ENCODE data around the gene ZSCAN16. TPM values are rescaled to one million over a fixed set of nuclear protein-coding genes. Genes with fewer than 3 reads are reported as not detected.

The ZSCAN16 gene
- total and polyA plus RNA-seq, 2 experiments from 2014 or later: 4.7 to 12.9 TPM

DNA sequence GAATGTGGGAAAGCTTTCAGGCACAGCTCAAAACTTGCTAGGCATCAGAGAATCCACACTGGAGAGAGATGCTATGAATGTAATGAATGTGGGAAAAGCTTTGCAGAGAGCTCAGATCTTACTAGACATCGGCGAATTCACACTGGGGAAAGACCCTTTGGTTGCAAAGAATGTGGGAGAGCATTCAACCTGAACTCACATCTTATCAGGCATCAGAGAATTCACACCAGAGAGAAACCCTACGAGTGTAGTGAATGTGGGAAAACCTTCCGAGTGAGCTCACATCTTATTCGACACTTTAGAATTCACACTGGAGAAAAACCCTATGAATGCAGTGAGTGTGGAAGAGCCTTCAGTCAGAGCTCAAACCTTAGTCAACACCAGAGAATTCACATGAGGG, 35.4 kb upstream of the ZSCAN16 start:
- Histone ChIP-seq H3K4me2 (no peak overlapping the region), H3K27me3 (ENCODE audit: insufficient read depth) (no peaks in the 10 kb centered on the region), H3F3A (replicated peaks; ENCODE audit: low read depth) (no peaks in the 10 kb centered on the region), H3K36me3 (ENCODE audit: insufficient read depth) (peaks cover 55% of the 10 kb centered on the region), H3K4me1 (ENCODE audit: insufficient read depth) (no peaks in the 10 kb centered on the region), H2AFZ (no peak overlapping the region), H3K27ac (ENCODE audit: low read depth) (no peak overlapping the region), H3K79me2 (replicated peaks; ENCODE audit: insufficient read depth) (no peaks in the 10 kb centered on the region), H3K9me2 (ENCODE audit: insufficient read depth) (peaks cover 9% of the 10 kb centered on the region; the same call in 1 of the 2 replicates), H4K20me1 (replicated peaks; ENCODE audit: insufficient read depth) (no peaks in the 10 kb centered on the region), H3K4me3 (no peak overlapping the region; the same call in 1 of the 2 replicates)
- ATAC-seq: no peak
- no peak for DNase-seq (ENCODE audit: low spot score)
- H3K4me1 Mint-ChIP-seq: no peaks in the 10 kb centered on the region
- H3K9me3 Mint-ChIP-seq: peaks cover 52% of the 10 kb centered on the region
- peaks cover 83% of the 10 kb centered on the region for H3K36me3 Mint-ChIP-seq (ENCODE audit: low read depth)
- TF ChIP-seq ZNF114 (CRISPR knock-in tag; IDR thresholded peaks at IDR 0.05): no peak
- TF ChIP-seq, protein P1, sequence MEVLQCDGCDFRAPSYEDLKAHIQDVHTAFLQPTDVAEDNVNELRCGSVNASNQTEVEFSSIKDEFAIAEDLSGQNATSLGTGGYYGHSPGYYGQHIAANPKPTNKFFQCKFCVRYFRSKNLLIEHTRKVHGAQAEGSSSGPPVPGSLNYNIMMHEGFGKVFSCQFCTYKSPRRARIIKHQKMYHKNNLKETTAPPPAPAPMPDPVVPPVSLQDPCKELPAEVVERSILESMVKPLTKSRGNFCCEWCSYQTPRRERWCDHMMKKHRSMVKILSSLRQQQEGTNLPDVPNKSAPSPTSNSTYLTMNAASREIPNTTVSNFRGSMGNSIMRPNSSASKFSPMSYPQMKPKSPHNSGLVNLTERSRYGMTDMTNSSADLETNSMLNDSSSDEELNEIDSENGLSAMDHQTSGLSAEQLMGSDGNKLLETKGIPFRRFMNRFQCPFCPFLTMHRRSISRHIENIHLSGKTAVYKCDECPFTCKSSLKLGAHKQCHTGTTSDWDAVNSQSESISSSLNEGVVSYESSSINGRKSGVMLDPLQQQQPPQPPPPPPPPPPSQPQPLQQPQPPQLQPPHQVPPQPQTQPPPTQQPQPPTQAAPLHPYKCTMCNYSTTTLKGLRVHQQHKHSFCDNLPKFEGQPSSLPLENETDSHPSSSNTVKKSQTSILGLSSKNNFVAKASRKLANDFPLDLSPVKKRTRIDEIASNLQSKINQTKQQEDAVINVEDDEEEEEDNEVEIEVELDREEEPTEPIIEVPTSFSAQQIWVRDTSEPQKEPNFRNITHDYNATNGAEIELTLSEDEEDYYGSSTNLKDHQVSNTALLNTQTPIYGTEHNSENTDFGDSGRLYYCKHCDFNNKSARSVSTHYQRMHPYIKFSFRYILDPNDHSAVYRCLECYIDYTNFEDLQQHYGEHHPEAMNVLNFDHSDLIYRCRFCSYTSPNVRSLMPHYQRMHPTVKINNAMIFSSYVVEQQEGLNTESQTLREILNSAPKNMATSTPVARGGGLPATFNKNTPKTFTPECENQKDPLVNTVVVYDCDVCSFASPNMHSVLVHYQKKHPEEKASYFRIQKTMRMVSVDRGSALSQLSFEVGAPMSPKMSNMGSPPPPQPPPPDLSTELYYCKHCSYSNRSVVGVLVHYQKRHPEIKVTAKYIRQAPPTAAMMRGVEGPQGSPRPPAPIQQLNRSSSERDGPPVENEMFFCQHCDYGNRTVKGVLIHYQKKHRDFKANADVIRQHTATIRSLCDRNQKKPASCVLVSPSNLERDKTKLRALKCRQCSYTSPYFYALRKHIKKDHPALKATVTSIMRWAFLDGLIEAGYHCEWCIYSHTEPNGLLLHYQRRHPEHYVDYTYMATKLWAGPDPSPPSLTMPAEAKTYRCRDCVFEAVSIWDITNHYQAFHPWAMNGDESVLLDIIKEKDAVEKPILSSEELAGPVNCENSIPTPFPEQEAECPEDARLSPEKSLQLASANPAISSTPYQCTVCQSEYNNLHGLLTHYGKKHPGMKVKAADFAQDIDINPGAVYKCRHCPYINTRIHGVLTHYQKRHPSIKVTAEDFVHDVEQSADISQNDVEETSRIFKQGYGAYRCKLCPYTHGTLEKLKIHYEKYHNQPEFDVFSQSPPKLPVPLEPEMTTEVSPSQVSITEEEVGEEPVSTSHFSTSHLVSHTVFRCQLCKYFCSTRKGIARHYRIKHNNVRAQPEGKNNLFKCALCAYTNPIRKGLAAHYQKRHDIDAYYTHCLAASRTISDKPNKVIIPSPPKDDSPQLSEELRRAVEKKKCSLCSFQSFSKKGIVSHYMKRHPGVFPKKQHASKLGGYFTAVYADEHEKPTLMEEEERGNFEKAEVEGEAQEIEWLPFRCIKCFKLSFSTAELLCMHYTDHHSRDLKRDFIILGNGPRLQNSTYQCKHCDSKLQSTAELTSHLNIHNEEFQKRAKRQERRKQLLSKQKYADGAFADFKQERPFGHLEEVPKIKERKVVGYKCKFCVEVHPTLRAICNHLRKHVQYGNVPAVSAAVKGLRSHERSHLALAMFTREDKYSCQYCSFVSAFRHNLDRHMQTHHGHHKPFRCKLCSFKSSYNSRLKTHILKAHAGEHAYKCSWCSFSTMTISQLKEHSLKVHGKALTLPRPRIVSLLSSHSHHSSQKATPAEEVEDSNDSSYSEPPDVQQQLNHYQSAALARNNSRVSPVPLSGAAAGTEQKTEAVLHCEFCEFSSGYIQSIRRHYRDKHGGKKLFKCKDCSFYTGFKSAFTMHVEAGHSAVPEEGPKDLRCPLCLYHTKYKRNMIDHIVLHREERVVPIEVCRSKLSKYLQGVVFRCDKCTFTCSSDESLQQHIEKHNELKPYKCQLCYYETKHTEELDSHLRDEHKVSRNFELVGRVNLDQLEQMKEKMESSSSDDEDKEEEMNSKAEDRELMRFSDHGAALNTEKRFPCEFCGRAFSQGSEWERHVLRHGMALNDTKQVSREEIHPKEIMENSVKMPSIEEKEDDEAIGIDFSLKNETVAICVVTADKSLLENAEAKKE (CRISPR knock-in tag; IDR thresholded peaks at IDR 0.05): no peak
- TF ChIP-seq CREB1 (CRISPR knock-in tag; IDR thresholded peaks at IDR 0.05; ENCODE audit: low read depth): no peak
- TF ChIP-seq, protein P2, sequence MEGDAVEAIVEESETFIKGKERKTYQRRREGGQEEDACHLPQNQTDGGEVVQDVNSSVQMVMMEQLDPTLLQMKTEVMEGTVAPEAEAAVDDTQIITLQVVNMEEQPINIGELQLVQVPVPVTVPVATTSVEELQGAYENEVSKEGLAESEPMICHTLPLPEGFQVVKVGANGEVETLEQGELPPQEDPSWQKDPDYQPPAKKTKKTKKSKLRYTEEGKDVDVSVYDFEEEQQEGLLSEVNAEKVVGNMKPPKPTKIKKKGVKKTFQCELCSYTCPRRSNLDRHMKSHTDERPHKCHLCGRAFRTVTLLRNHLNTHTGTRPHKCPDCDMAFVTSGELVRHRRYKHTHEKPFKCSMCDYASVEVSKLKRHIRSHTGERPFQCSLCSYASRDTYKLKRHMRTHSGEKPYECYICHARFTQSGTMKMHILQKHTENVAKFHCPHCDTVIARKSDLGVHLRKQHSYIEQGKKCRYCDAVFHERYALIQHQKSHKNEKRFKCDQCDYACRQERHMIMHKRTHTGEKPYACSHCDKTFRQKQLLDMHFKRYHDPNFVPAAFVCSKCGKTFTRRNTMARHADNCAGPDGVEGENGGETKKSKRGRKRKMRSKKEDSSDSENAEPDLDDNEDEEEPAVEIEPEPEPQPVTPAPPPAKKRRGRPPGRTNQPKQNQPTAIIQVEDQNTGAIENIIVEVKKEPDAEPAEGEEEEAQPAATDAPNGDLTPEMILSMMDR (conservative IDR thresholded peaks at IDR 0.05; ENCODE audit: low read depth in 2 of 2): no peak
- no peak for TF ChIP-seq EZH2 (IDR thresholded peaks at IDR 0.05; ENCODE audit: low read depth, unreplicated experiment)
- no peak for TF ChIP-seq POLR2AphosphoS5 (IDR thresholded peaks at IDR 0.05; ENCODE audit: low read depth)
- no peak for TF ChIP-seq REST (IDR thresholded peaks at IDR 0.05; ENCODE audit: unreplicated experiment)
- H3K4me3 Mint-ChIP-seq: no peak overlapping the region
- no peaks in the 10 kb centered on the region for H3K27me3 Mint-ChIP-seq (ENCODE audit: insufficient read depth, low read depth, poor library complexity)
- H3K27ac Mint-ChIP-seq: no peak overlapping the region
